ENCODE data around the gene VWA3A.
"Not testable (repeated sequence)": the region's sequence is repeated elsewhere in the genome, so short reads cannot be mapped to it uniquely, and the experiment has no call there.

VWA3A gene

GRCh38 chr16:22172642-22173041, 80.3 kb downstream of the VWA3A start:
- not testable (repeated sequence) for H3K27me3 Mint-ChIP-seq; H3K4me3 Mint-ChIP-seq; H3K36me3 Mint-ChIP-seq (ENCODE audit: low read depth); DNase-seq; H3K9me3 Mint-ChIP-seq; H3K27ac Mint-ChIP-seq; H3K4me1 Mint-ChIP-seq (ENCODE audit: low read depth)

GRCh38 chr16:22174642-22175041, 82.3 kb downstream of the VWA3A start:
- Mint-ChIP-seq H3K9me3 (no peaks in the 10 kb centered on the region), H3K27me3 (no peaks in the 10 kb centered on the region), H3K27ac (no peak overlapping the region), H3K36me3 (ENCODE audit: low read depth) (no peaks in the 10 kb centered on the region), H3K4me3 (no peak overlapping the region), H3K4me1 (ENCODE audit: low read depth) (no peaks in the 10 kb centered on the region)
- DNase-seq, result no peak

GRCh38 chr16:22177968-22178930, 85.9 kb downstream of the VWA3A start:
- no peaks in the 10 kb centered on the region for H3K36me3 Mint-ChIP-seq (ENCODE audit: low read depth)
- no peak overlapping the region for H3K27ac Mint-ChIP-seq
- no peaks in the 10 kb centered on the region for H3K9me3 Mint-ChIP-seq
- DNase-seq, result no peak
- H3K27me3 Mint-ChIP-seq, result no peaks in the 10 kb centered on the region
- no peak overlapping the region for H3K4me3 Mint-ChIP-seq
- no peaks in the 10 kb centered on the region for H3K4me1 Mint-ChIP-seq (ENCODE audit: low read depth)

GRCh38 chr16:22181426-22181825, 89.1 kb downstream of the VWA3A start:
- Mint-ChIP-seq H3K4me1 (ENCODE audit: low read depth) (no peaks in the 10 kb centered on the region), H3K4me3 (no peak overlapping the region), H3K27ac (no peak overlapping the region), H3K9me3 (no peaks in the 10 kb centered on the region), H3K36me3 (ENCODE audit: low read depth) (no peaks in the 10 kb centered on the region), H3K27me3 (no peaks in the 10 kb centered on the region)
- DNase-seq, result no peak

GRCh38 chr16:22181843-22182242, 89.5 kb downstream of the VWA3A start:
- Mint-ChIP-seq H3K4me1 (ENCODE audit: low read depth) (peaks cover 2% of the 10 kb centered on the region), H3K4me3 (no peak overlapping the region), H3K9me3 (no peaks in the 10 kb centered on the region), H3K27ac (no peak overlapping the region), H3K36me3 (ENCODE audit: low read depth) (no peaks in the 10 kb centered on the region), H3K27me3 (no peaks in the 10 kb centered on the region)
- no peak for DNase-seq

GRCh38 chr16:22183335-22183734, 91.0 kb downstream of the VWA3A start:
- Mint-ChIP-seq H3K4me1 (ENCODE audit: low read depth) (peaks cover 8% of the 10 kb centered on the region), H3K27ac (no peak overlapping the region), H3K4me3 (no peak overlapping the region), H3K27me3 (no peaks in the 10 kb centered on the region), H3K9me3 (no peaks in the 10 kb centered on the region), H3K36me3 (ENCODE audit: low read depth) (no peaks in the 10 kb centered on the region)
- DNase-seq, result no peak

GRCh38 chr16:22183901-22184614, 91.7 kb downstream of the VWA3A start:
- no peak overlapping the region for H3K27ac Mint-ChIP-seq
- peaks cover 15% of the 10 kb centered on the region for H3K4me1 Mint-ChIP-seq (ENCODE audit: low read depth)
- H3K9me3 Mint-ChIP-seq, result no peaks in the 10 kb centered on the region
- no peaks in the 10 kb centered on the region for H3K27me3 Mint-ChIP-seq
- H3K36me3 Mint-ChIP-seq (ENCODE audit: low read depth), result no peaks in the 10 kb centered on the region
- H3K4me3 Mint-ChIP-seq, result no peak overlapping the region
- DNase-seq, result no peak

GRCh38 chr16:22184615-22184968, 92.3 kb downstream of the VWA3A start:
- peaks cover 20% of the 10 kb centered on the region for H3K4me1 Mint-ChIP-seq (ENCODE audit: low read depth)
- no peak for DNase-seq
- no peaks in the 10 kb centered on the region for H3K36me3 Mint-ChIP-seq (ENCODE audit: low read depth)
- H3K27me3 Mint-ChIP-seq, result no peaks in the 10 kb centered on the region
- no peak overlapping the region for H3K4me3 Mint-ChIP-seq
- no peaks in the 10 kb centered on the region for H3K9me3 Mint-ChIP-seq
- H3K27ac Mint-ChIP-seq, result no peak overlapping the region

GRCh38 chr16:22186517-22186916, 94.2 kb downstream of the VWA3A start:
- no peaks in the 10 kb centered on the region for H3K36me3 Mint-ChIP-seq (ENCODE audit: low read depth)
- peaks cover 29% of the 10 kb centered on the region for H3K4me1 Mint-ChIP-seq (ENCODE audit: low read depth)
- H3K4me3 Mint-ChIP-seq, result no peak overlapping the region
- H3K27ac Mint-ChIP-seq, result peak overlapping the region; percentile 23
- no peak for DNase-seq
- H3K27me3 Mint-ChIP-seq, result no peaks in the 10 kb centered on the region
- no peaks in the 10 kb centered on the region for H3K9me3 Mint-ChIP-seq

GRCh38 chr16:22188267-22188594, 95.9 kb downstream of the VWA3A start:
- no peak for DNase-seq
- Mint-ChIP-seq H3K27ac (peak overlapping the region; percentile 56), H3K9me3 (no peaks in the 10 kb centered on the region), H3K4me3 (no peak overlapping the region), H3K4me1 (ENCODE audit: low read depth) (peaks cover 43% of the 10 kb centered on the region), H3K36me3 (ENCODE audit: low read depth) (no peaks in the 10 kb centered on the region), H3K27me3 (no peaks in the 10 kb centered on the region)

- H3K4me1 Mint-ChIP-seq (ENCODE audit: low read depth), result peaks cover 48% of the 10 kb centered on the region
- peaks cover 2% of the 10 kb centered on the region for H3K9me3 Mint-ChIP-seq
- no peaks in the 10 kb centered on the region for H3K36me3 Mint-ChIP-seq (ENCODE audit: low read depth)
- peak overlapping the region; percentile 100 for H3K27ac Mint-ChIP-seq
- no peaks in the 10 kb centered on the region for H3K27me3 Mint-ChIP-seq
- peak overlapping the region; percentile 83 for H3K4me3 Mint-ChIP-seq
- DNase-seq, result peak; percentile 67
These were observed 96.5 kb downstream of the VWA3A start for GRCh38 chr16:22188595-22189442.

- no peaks in the 10 kb centered on the region for H3K36me3 Mint-ChIP-seq (ENCODE audit: low read depth)
- H3K27me3 Mint-ChIP-seq, result no peaks in the 10 kb centered on the region
- peak overlapping the region; percentile 83 for H3K4me3 Mint-ChIP-seq
- DNase-seq, result no peak
- peaks cover 5% of the 10 kb centered on the region for H3K9me3 Mint-ChIP-seq
- peaks cover 53% of the 10 kb centered on the region for H3K4me1 Mint-ChIP-seq (ENCODE audit: low read depth)
- H3K27ac Mint-ChIP-seq, result peak overlapping the region; percentile 100
These were observed 97.2 kb downstream of the VWA3A start for GRCh38 chr16:22189473-22190080.

- DNase-seq, result peak; percentile 100
- Mint-ChIP-seq H3K9me3 (peaks cover 5% of the 10 kb centered on the region), H3K27me3 (no peaks in the 10 kb centered on the region), H3K4me3 (peak overlapping the region; percentile 83), H3K27ac (peak overlapping the region; percentile 100), H3K4me1 (ENCODE audit: low read depth) (peaks cover 59% of the 10 kb centered on the region), H3K36me3 (ENCODE audit: low read depth) (no peaks in the 10 kb centered on the region)
These were observed 97.9 kb downstream of the VWA3A start for GRCh38 chr16:22190081-22190775.
